Parathyroid adenoma (tissue), 2 donors: Measurements from ENCODE around the gene UBE2L5.

Experiments
- H2AFZ ChIP-seq: fragments of 300-600 bp; sonication (generic); one replicate; pipeline ENCODE4 v1.7.0; 2017; ENCODE audit warnings: antibody characterized with exemption, mild to moderate bottlenecking
- H3K27ac ChIP-seq: fragments of 300-600 bp; sonication (generic); one replicate; pipeline ENCODE4 v1.7.0; 2017
- H3K27me3 ChIP-seq: fragments of 300-600 bp; sonication (generic); one replicate; pipeline ENCODE4 v1.7.0; 2017; ENCODE audit warnings: low read length; ENCODE audit not compliant: control insufficient read depth, insufficient read depth
- H3K36me3 ChIP-seq: fragments of 300-600 bp; sonication (generic); one replicate; pipeline ENCODE4 v1.7.0; 2017; ENCODE audit warnings: low read length; ENCODE audit not compliant: control insufficient read depth, insufficient read depth
- H3K4me1 ChIP-seq: fragments of 300-600 bp; sonication (generic); one replicate; pipeline ENCODE4 v1.7.0; 2017; ENCODE audit warnings: control low read depth
- H3K4me2 ChIP-seq: fragments of 300-600 bp; sonication (generic); one replicate; pipeline ENCODE4 v1.7.0; 2017; ENCODE audit warnings: low read length
- H3K4me3 ChIP-seq: fragments of 300-600 bp; sonication (generic); one replicate; pipeline ENCODE4 v1.7.0; 2017; ENCODE audit warnings: low read depth, low read length
- H3K79me2 ChIP-seq: fragments of 300-600 bp; sonication (generic); one replicate; pipeline ENCODE4 v1.7.0; 2017; ENCODE audit warnings: control low read depth
- H3K9ac ChIP-seq: fragments of 300-600 bp; sonication (generic); one replicate; pipeline ENCODE4 v1.7.0; 2017; ENCODE audit warnings: mild to moderate bottlenecking
- H3K9me3 ChIP-seq: fragments of 300-600 bp; sonication (generic); one replicate; pipeline ENCODE4 v1.7.0; 2017; ENCODE audit warnings: low read length; ENCODE audit not compliant: control insufficient read depth
- CTCF ChIP-seq: fragments of 300-600 bp; sonication (generic); IDR thresholded peaks from one replicate; pipeline ENCODE4 v1.7.0; 2017; ENCODE audit warnings: antibody characterized with exemption, mild to moderate bottlenecking
- donor health status: primary hyperparathyroidism.

Gene UBE2L5

GRCh38 chr13:30429721-30430694 is 7.7 kb downstream of the UBE2L5 start:
- H3K79me2 ChIP-seq, result no peaks in the 10 kb centered on the region
- H3K27ac ChIP-seq, result no peak overlapping the region
- no peak overlapping the region for H3K9ac ChIP-seq
- no peaks in the 10 kb centered on the region for H3K4me1 ChIP-seq
- no peaks in the 10 kb centered on the region for H3K9me3 ChIP-seq
- H3K36me3 ChIP-seq, result no peaks in the 10 kb centered on the region
- TF ChIP-seq CTCF, result no peak
- no peak overlapping the region for H3K4me2 ChIP-seq
- H3K27me3 ChIP-seq, result no peaks in the 10 kb centered on the region
- no peak overlapping the region for H3K4me3 ChIP-seq
- H2AFZ ChIP-seq, result no peak overlapping the region

DNA sequence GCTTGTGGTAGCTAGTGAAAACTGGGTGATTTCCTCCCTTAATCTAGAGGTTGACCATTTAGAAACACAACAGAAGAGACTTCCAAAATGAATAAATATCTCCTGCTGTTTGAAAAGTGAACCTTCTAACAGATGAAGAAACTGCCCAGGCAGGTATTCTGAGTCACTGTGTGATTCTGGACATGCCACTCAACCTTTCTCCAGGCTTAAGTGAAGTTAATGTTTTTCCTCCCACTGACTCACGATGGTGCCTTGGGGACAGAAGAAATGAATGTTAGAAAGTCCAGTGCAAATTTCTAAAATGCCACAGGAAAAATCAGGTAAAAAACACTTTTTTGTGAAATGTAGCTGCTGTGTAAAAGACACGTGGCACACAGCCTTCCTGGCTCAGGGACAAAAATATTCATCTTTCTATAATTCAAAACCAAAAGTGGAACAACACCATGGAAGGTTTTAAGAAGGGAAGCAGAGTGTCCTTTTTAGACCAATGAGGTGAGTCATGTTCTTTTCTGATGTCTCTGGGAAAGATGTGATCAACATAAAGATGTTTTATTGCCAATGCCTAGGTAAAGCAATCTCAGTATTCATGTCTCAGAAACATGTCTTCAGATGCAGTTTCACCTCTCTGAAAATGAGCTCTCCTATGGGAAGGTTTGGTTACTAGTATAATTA is 9.1 kb downstream of the UBE2L5 start:
- H3K27ac ChIP-seq, result no peak overlapping the region
- H3K4me2 ChIP-seq, result no peak overlapping the region
- H3K9ac ChIP-seq, result no peak overlapping the region
- H3K4me3 ChIP-seq, result no peak overlapping the region
- H3K4me1 ChIP-seq, result no peaks in the 10 kb centered on the region
- H3K9me3 ChIP-seq, result no peaks in the 10 kb centered on the region
- no peaks in the 10 kb centered on the region for H3K27me3 ChIP-seq
- no peak overlapping the region for H2AFZ ChIP-seq
- TF ChIP-seq CTCF, result no peak
- no peaks in the 10 kb centered on the region for H3K79me2 ChIP-seq
- no peaks in the 10 kb centered on the region for H3K36me3 ChIP-seq

GRCh38 chr13:30435911-30436451 is 13.7 kb downstream of the UBE2L5 start:
- H3K27me3 ChIP-seq, result no peaks in the 10 kb centered on the region
- no peak overlapping the region for H3K9ac ChIP-seq
- no peaks in the 10 kb centered on the region for H3K4me1 ChIP-seq
- H3K36me3 ChIP-seq, result no peaks in the 10 kb centered on the region
- no peak overlapping the region for H3K4me2 ChIP-seq
- H2AFZ ChIP-seq, result no peak overlapping the region
- no peaks in the 10 kb centered on the region for H3K9me3 ChIP-seq
- H3K27ac ChIP-seq, result no peak overlapping the region
- TF ChIP-seq CTCF, result no peak
- H3K4me3 ChIP-seq, result no peak overlapping the region
- H3K79me2 ChIP-seq, result no peaks in the 10 kb centered on the region

- Histone ChIP-seq H3K9me3 (no peaks in the 10 kb centered on the region), H3K27me3 (no peaks in the 10 kb centered on the region), H3K9ac (no peak overlapping the region), H3K27ac (no peak overlapping the region), H3K4me1 (no peaks in the 10 kb centered on the region), H3K4me3 (no peak overlapping the region), H3K79me2 (no peaks in the 10 kb centered on the region), H3K4me2 (no peak overlapping the region), H2AFZ (no peak overlapping the region), H3K36me3 (no peaks in the 10 kb centered on the region)
- TF ChIP-seq CTCF, result no peak
Observed at GRCh38 chr13:30437177-30437576, 14.9 kb downstream of the UBE2L5 start.
